GM18508 (cell line): Measurements from ENCODE around the gene C1QTNF1.

ENCODE experiments used
- ATAC-seq: cut with Tn5 transposase; IDR thresholded peaks from one replicate; pipeline ENCODE4 v1.9.1; 2021; ENCODE audit warnings: moderate number of reproducible peaks; ENCODE audit not compliant: insufficient read depth, unreplicated experiment

Gene C1QTNF1

DNA sequence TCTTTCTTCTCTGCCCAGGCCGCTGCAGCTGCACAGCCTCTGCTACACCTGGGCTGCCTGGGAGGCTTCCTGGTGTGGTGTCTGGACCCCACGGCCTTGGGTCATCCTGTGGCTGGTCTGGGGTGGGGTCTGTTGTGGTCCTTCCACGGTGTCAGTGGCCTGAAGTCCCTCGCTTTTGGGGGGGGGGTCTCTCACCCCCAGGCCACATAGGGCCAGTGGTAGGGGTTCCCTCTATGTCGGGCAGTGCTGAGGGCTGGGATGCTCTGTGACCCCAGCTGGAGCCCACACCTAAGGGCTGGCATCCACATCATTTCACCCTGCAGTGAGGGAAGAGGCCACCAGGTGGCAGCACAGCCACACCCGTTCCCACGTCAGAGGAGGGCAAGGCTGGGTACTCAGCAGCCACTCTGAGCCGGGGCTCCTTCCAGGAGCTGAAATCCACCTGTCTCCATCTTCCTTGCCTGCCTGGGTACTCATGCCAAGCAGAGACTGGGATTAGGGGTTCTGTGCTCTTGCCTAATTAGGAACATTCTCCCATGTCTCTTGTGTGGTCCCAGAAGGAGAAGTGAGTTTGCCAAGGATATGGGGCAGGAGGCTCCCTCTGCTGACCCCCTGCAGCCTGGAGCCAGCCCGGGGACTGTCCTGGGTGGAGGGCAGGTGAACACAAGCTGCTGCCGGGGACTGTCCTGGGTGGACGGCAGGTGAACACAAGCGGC is 63.6 kb downstream of the C1QTNF1 start:
- ATAC-seq: no peak

DNA sequence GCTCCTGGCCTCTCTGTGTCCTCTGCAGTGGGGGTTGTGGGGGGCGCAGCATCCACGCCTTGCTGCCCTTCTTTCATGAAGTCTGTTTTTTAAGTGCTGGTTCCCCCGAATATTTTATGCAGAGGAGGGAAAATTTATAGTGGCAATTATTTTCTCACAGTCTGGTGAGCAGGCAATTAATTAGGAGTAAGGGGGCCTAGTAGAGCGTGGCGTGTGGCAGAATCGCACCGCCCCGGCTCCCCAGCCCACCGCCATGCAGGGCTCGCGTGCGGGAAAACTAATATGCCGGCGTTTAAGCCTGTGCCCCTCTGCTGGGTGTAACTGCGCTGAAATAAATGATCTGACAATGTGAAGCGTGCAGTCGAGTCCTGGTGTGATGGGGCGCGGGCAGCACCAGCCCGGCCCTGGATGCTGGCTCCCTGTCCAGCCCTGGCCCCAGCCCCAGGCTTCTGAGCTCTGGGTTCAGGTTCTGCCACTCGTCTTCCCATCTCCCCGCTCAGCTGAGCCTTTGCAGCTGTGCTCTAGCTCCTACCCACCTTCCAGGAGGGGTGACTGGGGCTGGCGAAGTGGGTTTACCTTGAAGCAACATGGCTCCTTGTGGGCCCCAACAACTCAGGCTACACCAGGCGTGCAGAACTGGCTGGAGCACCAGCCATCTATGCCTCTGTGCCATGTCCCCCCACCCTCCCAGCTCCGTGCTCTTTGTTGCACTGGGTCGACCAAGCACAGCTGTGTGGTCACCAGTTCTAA is 64.5 kb downstream of the C1QTNF1 start:
- no peak for ATAC-seq

DNA sequence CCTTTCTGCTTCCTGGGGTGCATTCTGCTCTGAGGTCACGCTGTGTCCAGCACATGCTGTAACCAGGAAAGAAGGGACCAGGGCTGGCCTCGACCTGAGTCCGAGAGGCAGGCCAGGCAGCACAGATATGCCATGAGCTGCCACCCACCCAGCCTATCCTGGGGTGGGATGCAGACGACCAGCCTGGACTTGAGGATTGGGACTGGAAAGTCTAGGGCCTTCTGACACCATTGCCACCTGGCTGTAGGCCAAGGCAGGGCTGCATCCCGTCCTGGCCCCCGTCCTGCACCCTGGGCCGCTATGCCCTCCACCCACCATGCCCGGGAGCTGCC is 65.0 kb downstream of the C1QTNF1 start:
- ATAC-seq: no peak

DNA sequence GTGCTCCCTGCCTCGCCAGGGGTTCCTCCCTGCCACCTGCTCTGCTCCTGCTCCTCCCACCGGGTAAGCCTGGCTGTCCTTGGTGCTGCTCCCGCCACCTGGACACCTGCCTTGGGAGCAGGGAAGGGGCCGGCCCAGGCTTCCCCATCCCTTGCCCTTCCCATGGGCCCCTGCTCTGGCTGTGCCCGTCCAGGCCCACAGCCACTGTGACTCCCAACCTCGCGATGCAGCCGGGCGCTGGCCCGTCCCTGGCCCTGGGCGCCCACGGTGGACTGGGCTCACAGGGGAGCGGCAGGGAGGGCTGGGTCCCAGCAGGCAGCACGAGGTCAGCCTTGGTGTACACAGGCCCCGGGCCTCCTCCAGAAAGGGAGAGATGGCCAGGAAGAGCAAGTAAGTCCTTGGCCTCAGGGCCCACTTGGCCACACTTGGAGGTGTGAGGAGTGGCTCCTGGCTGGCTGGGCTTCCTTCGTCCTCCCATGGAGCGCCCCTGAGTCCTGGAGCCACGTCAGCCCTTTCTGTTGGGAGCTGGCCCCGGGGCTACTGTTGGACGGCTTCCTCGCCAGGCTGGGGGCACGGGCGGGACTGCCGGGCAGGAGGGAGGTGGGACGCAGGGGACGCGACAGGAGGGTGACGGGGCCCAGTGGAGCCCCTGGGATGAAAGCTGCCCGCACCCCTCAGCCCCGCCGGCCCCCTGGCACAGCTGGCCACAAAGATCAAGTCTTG is 65.9 kb downstream of the C1QTNF1 start:
- no peak for ATAC-seq

DNA sequence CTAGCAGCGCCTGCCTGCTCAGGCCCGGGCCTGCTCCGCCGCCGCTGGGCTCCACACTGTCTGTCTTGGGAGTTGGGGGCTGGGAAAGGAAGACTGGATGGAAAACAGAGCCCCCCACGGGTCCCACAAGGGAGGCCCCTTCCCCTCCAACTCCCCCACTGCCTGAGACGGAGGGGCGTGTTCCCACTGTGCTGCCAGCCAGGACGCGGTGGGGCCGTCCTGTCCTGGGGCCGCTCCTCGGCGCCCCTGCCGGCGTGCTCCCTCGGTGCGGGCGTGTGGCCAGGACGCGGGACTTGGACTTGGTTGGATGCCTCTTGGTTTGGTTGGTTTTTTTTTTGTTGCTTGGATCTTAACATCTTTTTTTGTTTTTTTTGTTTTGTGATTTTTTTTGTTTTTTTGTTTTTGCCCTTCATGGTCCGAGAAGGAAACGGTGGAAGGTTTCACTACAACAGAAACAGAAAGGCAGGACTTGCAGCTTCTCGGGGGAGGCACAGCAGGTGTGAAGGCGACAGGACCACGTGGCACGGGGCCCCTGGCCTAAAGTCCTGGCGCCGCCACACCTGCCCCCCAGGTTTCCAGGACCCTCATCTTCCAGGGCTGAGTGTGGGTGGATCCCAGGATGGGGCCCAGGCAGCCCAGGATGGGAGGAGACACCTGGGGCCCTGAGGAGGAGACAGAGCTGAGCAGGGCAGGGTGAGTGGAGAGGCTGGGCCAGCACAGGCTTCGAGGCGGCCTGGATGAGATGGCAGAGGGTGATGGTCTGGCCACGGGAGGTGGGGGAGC is 66.7 kb downstream of the C1QTNF1 start:
- ATAC-seq: no peak

DNA sequence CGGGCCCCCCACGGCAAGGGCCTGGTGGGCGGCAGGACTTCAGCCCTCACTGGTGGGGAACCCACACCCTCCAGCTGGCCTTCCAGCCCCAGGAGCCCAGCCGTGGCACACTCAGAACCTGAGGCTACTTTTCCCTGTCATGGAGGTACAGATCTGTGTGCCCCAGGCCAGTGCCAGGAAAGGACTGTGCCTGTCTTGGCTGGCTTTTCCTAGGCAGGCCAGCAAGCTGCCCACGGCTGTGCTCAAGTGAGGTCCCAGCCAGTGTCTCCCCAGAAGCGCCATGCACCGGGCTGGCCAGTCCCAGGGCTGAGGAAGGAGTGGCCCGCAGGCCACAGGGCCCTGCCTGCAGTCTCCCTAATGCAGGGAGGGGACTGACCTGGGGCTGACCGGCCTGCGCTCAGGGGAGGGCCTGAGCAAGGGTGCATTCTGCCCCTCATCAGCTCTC is 67.3 kb downstream of the C1QTNF1 start:
- no peak for ATAC-seq

DNA sequence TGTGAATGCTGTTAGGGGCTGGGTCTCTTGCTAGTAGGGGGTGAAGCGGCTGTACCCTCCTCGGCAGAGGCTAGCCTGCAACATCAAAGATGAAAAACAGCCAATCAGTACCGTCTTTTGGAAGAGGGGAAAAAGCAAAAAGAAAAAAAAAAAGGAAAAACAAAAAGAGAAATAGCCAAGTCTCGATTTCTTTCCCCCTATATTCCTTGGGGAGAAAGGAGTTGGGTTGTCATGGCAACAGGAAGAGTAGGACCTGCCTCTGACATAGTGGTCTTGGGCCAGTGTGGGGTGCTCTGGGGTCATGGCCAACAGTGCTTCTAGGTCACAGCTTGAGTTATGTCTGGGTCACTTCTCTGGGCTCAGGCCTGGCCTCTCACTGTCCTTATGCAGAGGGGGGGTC is 68.6 kb downstream of the C1QTNF1 start:
- no peak for ATAC-seq

DNA sequence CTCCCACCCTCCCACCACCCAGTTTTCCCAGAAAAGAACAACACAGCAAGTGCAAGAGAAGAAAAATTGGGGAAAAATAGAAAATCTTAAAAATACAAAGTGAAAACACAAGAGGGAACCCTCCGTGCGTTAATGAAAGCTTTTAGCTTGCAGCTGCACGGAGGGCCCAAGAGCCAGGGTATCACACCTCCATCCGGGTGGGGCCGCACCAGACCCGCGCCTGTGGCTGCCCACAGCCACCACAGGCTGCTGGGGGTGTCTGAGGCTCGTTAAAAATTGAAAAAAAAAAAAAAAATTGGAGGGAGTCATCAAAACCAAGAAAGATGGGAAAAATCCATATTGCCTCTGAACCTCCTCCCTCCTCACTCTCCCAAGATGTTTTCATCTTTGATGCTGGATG is 69.3 kb downstream of the C1QTNF1 start:
- no peak for ATAC-seq

DNA sequence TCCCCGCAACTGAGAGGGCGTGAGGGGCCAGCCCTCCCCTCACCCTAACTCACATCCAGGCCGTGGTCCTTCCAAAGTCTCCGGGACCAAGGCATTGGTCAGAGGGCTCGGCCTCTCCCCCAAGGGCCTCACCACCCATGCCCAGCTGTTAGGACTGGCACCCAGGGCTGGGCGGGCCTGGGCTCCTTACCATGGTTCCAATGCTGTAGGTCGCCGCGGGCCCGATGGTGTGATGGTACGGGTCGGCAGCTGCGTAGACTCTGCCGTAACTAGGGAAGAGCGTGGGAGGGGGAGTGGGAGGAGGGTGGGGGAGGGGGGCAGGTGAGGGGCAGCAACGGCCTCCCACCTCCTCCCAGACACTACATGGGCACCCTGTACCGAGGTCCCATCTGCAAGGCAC is 70.3 kb downstream of the C1QTNF1 start:
- no peak for ATAC-seq

DNA sequence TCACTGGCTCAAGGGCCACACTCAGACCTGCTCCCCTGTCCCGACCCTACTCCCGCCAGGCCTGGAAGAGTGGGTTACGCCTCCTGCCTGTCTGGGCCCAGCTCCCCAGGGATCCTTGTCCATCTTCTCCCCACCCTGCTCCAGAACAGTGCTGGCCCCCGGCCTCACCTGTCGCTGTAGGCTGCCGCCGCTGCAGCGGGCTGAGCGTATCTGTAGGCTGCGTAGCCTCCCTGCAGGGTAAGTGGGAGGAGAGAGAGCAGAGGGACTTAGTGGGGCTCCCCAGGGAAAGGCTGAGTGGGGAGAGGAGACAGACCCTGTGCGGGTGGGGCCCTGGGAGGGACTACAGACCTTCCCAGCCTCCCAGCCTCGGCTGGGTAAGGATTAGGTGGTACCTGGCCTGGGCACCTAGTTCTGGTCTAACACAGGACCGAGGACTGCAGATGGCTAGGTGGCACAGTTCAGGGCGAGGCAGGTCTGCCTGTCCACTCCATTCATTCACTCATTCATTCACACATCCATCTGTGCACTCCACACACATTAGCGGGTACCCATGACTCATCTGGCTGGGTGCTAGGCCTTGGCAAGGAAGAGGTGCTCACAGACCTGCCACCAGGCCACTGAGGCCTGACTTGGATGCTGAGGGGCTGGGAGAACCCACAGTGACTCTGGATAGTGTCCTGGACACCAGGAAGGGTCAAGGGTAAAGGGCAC is 71.5 kb downstream of the C1QTNF1 start:
- no peak for ATAC-seq

DNA sequence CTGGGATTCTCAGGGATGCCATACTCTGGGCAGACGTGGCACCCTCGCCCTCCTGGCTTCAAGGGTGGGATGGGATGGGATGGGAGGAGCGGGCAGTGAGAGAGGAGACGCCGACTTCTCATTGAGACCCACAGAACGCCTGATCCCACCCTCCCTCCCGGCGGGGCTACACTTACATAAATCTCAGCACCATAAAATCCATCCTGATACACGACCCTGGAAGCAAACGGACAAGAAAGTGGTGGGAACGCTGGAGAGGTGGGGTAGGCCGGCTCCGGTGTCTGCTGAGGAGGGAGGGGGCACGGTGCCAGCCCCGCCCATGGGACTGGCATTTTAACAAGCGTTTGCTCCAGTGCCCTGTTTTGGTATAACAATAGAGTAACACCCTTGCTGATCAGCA is 72.5 kb downstream of the C1QTNF1 start:
- no peak for ATAC-seq

DNA sequence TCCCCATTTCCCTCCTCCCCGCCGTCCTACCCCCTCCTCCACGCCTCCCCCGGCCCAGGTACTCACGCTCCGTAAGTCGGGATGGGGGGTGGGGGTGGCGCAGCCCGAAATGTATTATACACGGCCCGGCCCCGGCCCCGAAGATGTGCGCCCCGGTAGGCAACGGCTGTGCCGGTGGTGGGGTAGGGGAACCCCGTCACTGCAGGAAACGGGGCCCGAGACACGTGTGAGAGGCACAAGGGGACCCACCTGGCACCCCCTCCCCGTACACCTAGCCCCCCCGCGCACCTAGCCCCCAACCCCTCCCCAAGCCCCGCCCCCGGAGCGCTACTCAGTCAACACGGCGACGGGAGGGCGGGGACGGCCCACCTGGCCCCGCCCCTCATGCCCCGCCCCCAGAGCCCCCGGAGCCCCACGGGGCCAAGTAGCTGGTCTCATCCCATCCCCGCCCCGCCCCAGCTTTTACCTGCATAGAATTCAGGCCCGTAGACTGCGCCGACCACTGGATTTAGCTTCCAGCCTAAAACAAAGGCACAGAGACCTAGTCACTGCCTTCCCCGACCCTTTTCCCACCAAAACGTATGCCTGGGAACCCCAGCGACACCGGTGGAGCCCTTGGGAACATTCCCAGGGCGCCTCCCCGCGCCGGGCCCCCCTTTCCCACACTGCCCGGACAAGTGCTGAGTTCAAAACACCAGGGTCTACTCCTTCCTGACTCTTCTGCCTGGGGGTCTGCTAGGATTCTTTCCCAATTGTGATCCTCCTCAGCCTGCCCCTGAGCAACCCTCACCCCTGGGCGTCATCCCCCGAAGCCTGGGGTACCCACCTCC is 73.5 kb downstream of the C1QTNF1 start:
- ATAC-seq: no peak

DNA sequence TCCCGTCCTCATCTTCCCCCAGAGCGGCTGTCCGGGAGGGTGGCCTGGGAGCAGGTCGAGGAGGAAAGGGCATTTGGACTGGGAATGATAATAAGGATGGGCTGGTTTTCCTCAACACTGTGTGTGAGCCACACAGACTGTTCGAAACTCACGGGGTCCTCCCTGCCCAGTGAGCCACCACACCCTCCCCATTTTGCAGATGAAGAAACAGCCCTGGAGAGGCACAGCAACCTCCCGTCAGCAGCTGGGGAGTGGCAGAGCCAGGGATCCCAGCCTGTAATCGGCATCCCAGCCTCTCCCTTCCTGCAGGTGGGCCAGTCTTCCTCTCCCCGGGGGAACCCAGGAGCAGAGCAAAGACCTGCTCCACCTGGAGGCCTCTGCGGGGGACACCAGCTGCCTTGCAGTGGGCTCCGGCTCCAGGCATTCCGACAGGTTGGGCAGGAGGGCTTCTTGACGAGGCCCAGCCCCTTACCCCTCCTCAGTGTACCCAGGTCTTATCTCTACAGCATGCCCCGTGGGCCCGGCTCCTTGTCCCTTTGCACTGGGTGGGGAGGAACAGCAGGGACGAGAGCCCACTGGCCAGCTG is 74.4 kb downstream of the C1QTNF1 start:
- no peak for ATAC-seq
